HG03060 (cell line): ENCODE data around the gene C16orf74.

ENCODE experiments used
- ATAC-seq: cut with Tn5 transposase; IDR thresholded peaks from one replicate; pipeline ENCODE4 v1.9.1; 2021; ENCODE audit warnings: low read depth, moderate number of reproducible peaks; ENCODE audit not compliant: unreplicated experiment

The C16orf74 gene

GRCh38 chr16:85698935-85699558 lies 51.8 kb downstream of the C16orf74 start:
- ATAC-seq, result no peak

GRCh38 chr16:85698459-85698891 lies 52.4 kb downstream of the C16orf74 start:
- ATAC-seq, result no peak

GRCh38 chr16:85697431-85697830 lies 53.5 kb downstream of the C16orf74 start:
- ATAC-seq, result no peak

GRCh38 chr16:85696781-85697180 lies 54.1 kb downstream of the C16orf74 start:
- ATAC-seq, result no peak

GRCh38 chr16:85695196-85696128 lies 55.4 kb downstream of the C16orf74 start:
- no peak for ATAC-seq

- no peak for ATAC-seq
Measured at GRCh38 chr16:85690469-85691064, 60.3 kb downstream of the C16orf74 start.

- ATAC-seq, result no peak
Measured at GRCh38 chr16:85689950-85690320, 61.0 kb downstream of the C16orf74 start.

GRCh38 chr16:85689285-85689949 lies 61.5 kb downstream of the C16orf74 start:
- no peak for ATAC-seq

- peak; percentile 43 for ATAC-seq
Measured at GRCh38 chr16:85688586-85689284, 62.2 kb downstream of the C16orf74 start, which contains the start of gene GINS2. Gene GINS2, minus strand, starts transcription at chr16:85688954. Its CDS starts 56 bp downstream, at chr16:85688898.

- ATAC-seq, result no peak
Measured at GRCh38 chr16:85687651-85688471, 63.0 kb downstream of the C16orf74 start.

- ATAC-seq, result no peak
Measured at GRCh38 chr16:85686912-85687591, 63.8 kb downstream of the C16orf74 start.

GRCh38 chr16:85685251-85685650 lies 65.6 kb downstream of the C16orf74 start:
- ATAC-seq, result no peak

- ATAC-seq, result no peak
Measured at GRCh38 chr16:85683363-85683762, 67.5 kb downstream of the C16orf74 start.

GRCh38 chr16:85682516-85682915 lies 68.4 kb downstream of the C16orf74 start:
- no peak for ATAC-seq

GRCh38 chr16:85681255-85681654 lies 69.6 kb downstream of the C16orf74 start:
- ATAC-seq, result no peak

- no peak for ATAC-seq
Measured at GRCh38 chr16:85680352-85680944, 70.4 kb downstream of the C16orf74 start.

- ATAC-seq, result no peak
Measured at GRCh38 chr16:85679870-85680269, 71.0 kb downstream of the C16orf74 start.

GRCh38 chr16:85678821-85679220 lies 72.1 kb downstream of the C16orf74 start:
- ATAC-seq, result no peak
